HK-2 (cell line): ENCODE data around the gene KLF12.

Source experiments
- DNase-seq: peaks from one replicate; pipeline ENCODE4 v3.0.0-alpha.2; 2018; ENCODE audit not compliant: unreplicated experiment

The KLF12 gene

DNA sequence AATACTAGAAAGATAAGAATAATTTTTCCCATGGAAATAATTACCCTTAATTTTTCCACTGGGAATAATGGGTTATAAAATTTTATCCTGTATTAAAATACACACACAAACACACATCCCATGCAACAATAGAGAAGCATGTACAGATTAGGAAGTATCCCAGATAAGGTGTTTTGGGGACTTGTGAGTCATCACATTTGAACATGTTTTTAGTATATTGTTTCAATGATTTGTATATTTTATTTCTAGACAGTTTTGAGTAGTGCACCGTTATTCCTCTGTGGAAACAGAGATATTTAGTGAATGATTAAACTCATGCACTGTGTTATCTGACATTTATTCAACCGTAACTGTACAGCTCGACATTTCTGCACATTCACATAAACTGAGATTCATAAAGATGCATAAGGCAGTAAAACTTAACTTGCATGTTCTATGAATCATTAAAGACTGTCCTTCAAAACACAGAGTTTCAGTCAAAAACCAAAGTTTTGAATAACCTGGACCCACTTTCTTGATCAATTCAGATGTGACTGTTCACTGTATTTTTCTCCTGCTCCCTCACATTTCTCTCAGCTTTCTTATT, 30.1 kb downstream of the KLF12 start:
- DNase-seq: no peak

DNA sequence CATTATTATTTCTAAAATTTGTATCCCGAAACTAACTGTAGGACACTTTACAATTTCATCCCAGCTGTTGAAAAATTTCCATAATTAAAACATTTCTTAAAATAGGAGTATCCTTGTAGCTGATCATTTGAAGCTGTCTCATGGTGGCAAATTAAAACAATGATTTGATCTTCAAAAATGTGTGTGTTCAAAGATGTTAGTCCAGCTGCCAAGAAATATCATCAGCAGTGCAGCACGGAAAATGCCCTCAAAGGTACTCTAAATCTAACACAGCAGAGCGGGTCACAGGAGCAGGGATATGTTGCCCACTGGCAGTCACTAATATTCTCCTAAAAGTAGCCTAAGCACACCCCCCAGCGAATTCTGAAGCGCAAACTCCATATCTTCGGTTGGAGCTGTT, 31.0 kb downstream of the KLF12 start:
- DNase-seq: no peak

DNA sequence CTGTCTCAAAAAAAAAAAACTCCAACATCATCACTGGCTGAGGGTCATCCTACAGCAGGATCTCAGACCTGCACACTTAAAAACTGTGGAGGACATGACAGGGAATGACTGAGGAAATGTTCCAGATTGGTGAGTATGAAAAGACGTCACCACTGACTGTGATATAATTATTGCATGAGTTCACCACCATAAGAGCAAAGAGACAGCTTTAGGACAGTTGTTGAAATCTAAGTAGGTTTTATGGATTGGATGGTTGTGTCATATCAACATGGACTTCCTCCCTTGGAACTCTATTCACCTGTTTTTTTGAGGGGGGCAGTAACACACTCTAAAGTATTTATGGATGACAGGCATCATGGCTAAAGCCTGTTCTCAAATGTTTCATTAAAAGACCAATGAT, 31.5 kb downstream of the KLF12 start:
- no peak for DNase-seq

DNA sequence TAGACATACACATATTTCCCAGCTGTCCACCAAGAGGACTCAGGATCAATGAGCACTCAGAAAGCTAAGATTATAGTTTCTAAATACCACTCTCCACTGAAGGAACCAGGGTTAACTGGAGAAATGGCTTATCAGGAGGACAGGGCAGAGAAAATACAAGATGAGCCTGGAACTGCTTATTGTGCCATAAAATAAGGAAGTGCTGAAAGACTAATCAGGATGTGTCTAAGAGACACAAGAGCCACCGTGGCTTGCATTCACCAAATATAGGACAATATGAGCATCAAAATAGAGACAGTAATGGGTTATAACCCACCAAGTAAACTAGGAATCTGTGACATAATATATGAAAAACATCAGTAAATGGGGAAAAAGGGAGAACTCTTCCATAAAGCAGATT, 32.8 kb downstream of the KLF12 start:
- no peak for DNase-seq

DNA sequence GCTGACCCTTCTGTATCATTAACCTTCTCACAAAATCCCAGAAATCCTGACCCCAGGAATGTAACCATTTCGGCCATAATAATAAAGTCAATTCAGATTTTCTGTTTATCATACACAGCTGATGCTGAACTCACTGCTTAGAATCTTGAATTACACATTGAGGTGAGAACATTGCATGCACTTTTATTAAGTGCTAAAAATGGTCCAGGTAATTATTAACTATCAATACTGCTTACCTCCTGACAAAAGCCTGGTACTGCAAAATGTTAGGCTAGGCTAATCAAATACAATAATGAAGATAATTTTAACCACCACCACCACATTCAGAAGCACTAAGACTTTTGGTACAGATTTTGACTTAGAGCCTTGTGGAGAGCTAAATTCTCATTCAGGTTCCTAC, 36.1 kb downstream of the KLF12 start:
- DNase-seq: no peak

DNA sequence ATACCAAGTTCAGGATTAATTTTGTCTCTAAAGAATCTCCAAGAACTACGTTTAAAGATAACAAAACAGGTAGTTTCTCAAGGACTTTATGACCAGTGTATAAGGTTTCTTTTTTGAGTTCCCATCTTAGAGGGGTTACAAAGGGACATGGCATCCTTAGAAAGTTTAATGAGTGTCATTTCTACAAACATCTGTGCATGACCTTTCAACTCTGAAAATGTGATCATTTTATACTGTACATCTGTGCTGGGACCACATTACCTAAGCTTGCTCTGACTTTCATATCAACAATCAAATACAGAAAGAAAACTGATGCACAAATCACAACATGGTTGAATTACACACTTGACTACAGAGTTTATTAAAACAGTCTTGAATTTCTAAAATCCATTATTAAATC, 37.1 kb downstream of the KLF12 start:
- no peak for DNase-seq

DNA sequence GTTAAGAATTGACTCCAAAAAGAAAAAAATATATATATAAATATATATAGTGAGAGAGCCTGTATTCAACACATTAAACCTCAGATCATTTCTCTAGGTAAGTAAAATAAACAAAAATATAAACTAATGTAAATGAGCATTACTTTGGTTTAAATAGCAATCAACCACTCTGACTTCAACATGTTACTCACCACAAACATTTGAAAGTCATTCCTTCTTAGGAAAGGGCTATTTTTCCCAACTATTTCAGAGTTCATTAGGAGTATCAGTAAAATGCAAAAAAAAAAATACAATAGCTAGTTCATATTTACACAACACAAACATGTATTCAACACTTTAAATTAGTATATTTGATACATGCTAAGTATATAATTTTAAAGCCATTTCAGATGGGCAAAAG, 40.5 kb downstream of the KLF12 start:
- no peak for DNase-seq

DNA sequence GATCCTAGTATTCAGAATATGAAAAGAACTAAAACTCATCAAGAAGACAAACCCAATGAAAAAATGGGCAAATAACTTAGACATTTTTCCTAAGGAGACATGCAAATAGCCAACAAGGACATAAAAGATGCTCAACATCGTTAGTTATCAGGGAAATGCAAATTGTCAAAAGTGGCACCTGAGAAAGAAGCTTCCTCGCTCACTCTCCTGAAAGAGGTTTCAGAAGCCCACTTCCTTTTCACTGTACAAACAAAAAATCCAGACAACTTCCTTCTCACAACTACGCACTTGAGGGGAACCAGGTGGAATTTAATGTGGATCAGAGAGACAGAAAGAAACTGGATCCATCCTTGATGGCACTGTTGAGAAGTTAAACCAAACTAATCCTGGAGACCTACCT, 41.5 kb downstream of the KLF12 start:
- no peak for DNase-seq

DNA sequence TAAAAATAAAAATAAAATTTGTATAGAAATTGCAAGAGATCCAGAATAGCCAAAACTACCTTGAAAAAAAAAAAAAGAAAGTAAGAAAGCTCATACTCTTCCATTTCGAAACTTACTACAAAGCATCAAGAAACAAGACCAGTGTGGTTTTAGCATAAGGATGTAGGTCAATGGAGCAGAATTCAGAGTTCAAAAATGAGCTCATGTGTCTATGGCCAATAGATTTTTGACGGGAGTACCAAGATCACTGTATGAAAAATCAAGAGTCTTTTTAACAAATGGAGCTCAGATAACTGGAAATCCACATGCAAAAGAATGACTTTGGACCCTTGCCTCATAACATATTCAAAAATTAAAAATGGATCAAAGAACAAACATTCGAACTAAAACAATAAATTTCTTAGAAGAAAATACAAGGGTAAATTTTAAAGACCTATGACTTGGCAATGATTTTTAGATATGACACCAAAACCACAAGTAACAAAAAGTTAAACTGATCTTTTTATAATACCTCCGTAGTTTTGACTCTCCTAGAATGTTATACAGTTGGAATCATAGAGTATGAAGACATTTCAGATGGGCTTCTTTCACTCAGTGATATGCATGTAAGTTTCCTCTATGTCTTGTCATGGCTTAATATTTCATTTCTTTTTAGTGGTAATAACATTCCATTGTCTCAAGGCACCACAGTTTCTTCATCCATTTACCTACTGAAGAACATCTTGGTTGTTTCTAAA, 43.2 kb downstream of the KLF12 start:
- no peak for DNase-seq

DNA sequence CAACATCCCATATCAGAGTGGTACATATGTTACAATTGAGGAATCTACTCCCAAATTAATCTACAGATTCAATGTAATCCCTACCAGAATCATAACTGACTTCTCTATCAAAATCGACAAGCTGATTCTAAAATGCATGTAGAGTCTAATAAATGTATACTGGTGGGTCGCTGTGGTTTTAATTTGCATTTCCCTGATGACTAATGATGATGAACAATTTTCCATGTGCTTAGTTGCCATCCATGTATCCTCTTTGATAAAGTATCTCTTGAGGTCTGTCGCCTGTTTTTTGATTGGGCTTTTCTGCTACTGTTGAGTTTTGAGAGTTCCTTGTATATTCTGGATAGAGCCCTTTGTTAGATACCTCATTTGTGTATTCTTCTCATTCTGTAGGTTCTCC, 43.8 kb downstream of the KLF12 start:
- DNase-seq: no peak

DNA sequence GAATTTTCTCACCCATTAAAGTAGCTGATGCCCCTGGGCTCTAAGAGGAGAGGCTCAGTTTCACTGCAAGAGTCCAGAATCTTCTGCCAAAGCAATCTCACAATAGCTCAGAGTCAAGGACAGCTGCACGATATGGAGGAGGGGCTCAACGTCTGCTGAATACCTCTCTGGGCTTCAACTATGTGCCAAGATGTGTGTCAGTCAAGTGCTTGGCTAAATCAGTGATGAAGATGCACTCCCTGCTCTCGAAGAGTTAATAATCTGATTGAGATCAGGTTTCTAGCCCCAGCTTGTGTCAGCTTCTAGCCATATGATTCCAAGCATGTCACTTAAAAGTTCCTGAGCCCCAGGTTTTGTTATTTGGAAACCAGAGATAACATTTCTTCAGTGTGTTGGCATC, 46.8 kb downstream of the KLF12 start:
- DNase-seq: no peak
